ENCODE measurements around the gene LRP11. TPM values are rescaled to one million over a fixed set of nuclear protein-coding genes. Genes with fewer than 3 reads are reported as not detected.
A peak's percentile ranks its signal among the peaks of the same experiment; 100 is the strongest.

Gene LRP11
- total and polyA plus RNA-seq, 2 experiments from 2014 or later: 50.3 to 108 TPM

GRCh38 chr6:149881066-149881766, 17.1 kb upstream of the LRP11 start:
- no peak overlapping the region for H3K4me3 ChIP-seq
- peaks cover 16% of the 10 kb centered on the region for H3F3A ChIP-seq (ENCODE audit: insufficient read depth)
- no peaks in the 10 kb centered on the region for H3K9me2 ChIP-seq (ENCODE audit: insufficient read depth)
- H4K20me1 ChIP-seq (ENCODE audit: insufficient read depth): no peaks in the 10 kb centered on the region
- no peaks in the 10 kb centered on the region for H3K36me3 ChIP-seq (ENCODE audit: low read depth)
- H3K79me2 ChIP-seq (ENCODE audit: insufficient read depth): no peaks in the 10 kb centered on the region
- no peak for DNase-seq
- H3K4me1 ChIP-seq (ENCODE audit: insufficient read depth): peaks cover 20% of the 10 kb centered on the region
- no peak overlapping the region for H3K9ac ChIP-seq
- no peaks in the 10 kb centered on the region for H3K9me3 ChIP-seq (ENCODE audit: low read depth)
- in situ Hi-C loops (cut with MboI): no loop called here
- 60 to 62% methylated on average over 10 of the region's 10 CpGs for WGBS, 2 experiments (ENCODE audit: low coverage in 1 of 2, low lambda C conversion rate in 2 of 2, missing lambda C conversion rate in 2 of 2)
- H3K27ac ChIP-seq: no peak overlapping the region
- no peak overlapping the region for H2AFZ ChIP-seq
- no peaks in the 10 kb centered on the region for H3K27me3 ChIP-seq (replicated peaks; ENCODE audit: insufficient read depth)
- no peak for TF ChIP-seq EZH2 (IDR thresholded peaks at IDR 0.05; ENCODE audit: insufficient read depth, poor library complexity, severe bottlenecking)
- TF ChIP-seq EZH2phosphoT487 (IDR thresholded peaks at IDR 0.05; ENCODE audit: insufficient read depth, low read depth): no peak
- no peak overlapping the region for H3K4me2 ChIP-seq (ENCODE audit: unreplicated experiment)

GRCh38 chr6:149877659-149878058, 13.5 kb upstream of the LRP11 start:
- H3K9me2 ChIP-seq (ENCODE audit: insufficient read depth): no peaks in the 10 kb centered on the region
- no peak overlapping the region for H3K4me3 ChIP-seq
- no peaks in the 10 kb centered on the region for H4K20me1 ChIP-seq (ENCODE audit: insufficient read depth)
- no peak overlapping the region for H3K4me2 ChIP-seq (ENCODE audit: unreplicated experiment)
- H2AFZ ChIP-seq: no peak overlapping the region
- no peaks in the 10 kb centered on the region for H3K79me2 ChIP-seq (ENCODE audit: insufficient read depth)
- no peak for TF ChIP-seq EZH2phosphoT487 (IDR thresholded peaks at IDR 0.05; ENCODE audit: insufficient read depth, low read depth)
- TF ChIP-seq EZH2 (IDR thresholded peaks at IDR 0.05; ENCODE audit: insufficient read depth, poor library complexity, severe bottlenecking): no peak
- DNase-seq: no peak
- peaks cover 11% of the 10 kb centered on the region for H3K4me1 ChIP-seq (ENCODE audit: insufficient read depth)
- H3F3A ChIP-seq (ENCODE audit: insufficient read depth): peaks cover 19% of the 10 kb centered on the region
- H3K36me3 ChIP-seq (ENCODE audit: low read depth): no peaks in the 10 kb centered on the region
- WGBS, 2 experiments (ENCODE audit: low coverage in 1 of 2, low lambda C conversion rate in 2 of 2, missing lambda C conversion rate in 2 of 2): 84 to 93% methylated on average over 1 of the region's 1 CpG
- no peaks in the 10 kb centered on the region for H3K27me3 ChIP-seq (replicated peaks; ENCODE audit: insufficient read depth)
- H3K27ac ChIP-seq: no peak overlapping the region
- no peaks in the 10 kb centered on the region for H3K9me3 ChIP-seq (ENCODE audit: low read depth)
- in situ Hi-C loops (cut with MboI): no loop called here
- H3K9ac ChIP-seq: no peak overlapping the region

- Histone ChIP-seq H3K9ac (peak overlapping the region; percentile 35; the same call in 1 of the 2 replicates), H3F3A (ENCODE audit: insufficient read depth) (peaks cover 19% of the 10 kb centered on the region), H4K20me1 (ENCODE audit: insufficient read depth) (no peaks in the 10 kb centered on the region), H3K9me2 (ENCODE audit: insufficient read depth) (no peaks in the 10 kb centered on the region), H3K4me1 (ENCODE audit: insufficient read depth) (peaks cover 11% of the 10 kb centered on the region), H3K4me2 (ENCODE audit: unreplicated experiment) (peak overlapping the region; percentile 39), H3K36me3 (ENCODE audit: low read depth) (no peaks in the 10 kb centered on the region), H2AFZ (peak overlapping the region; percentile 46; the same call in 1 of the 2 replicates), H3K4me3 (no peak overlapping the region), H3K27ac (peak overlapping the region; percentile 66), H3K79me2 (ENCODE audit: insufficient read depth) (no peaks in the 10 kb centered on the region), H3K9me3 (ENCODE audit: low read depth) (no peaks in the 10 kb centered on the region), H3K27me3 (replicated peaks; ENCODE audit: insufficient read depth) (no peaks in the 10 kb centered on the region)
- TF ChIP-seq EZH2phosphoT487 (IDR thresholded peaks at IDR 0.05; ENCODE audit: insufficient read depth, low read depth) (no peak), EZH2 (IDR thresholded peaks at IDR 0.05; ENCODE audit: insufficient read depth, poor library complexity, severe bottlenecking) (no peak)
- in situ Hi-C loops (cut with MboI): no loop called here
- peak; percentile 71 for DNase-seq
- 35 to 38% methylated on average over 3 of the region's 3 CpGs for WGBS, 2 experiments (ENCODE audit: low coverage in 1 of 2, low lambda C conversion rate in 2 of 2, missing lambda C conversion rate in 2 of 2)
Observed at GRCh38 chr6:149876241-149876933, 12.2 kb upstream of the LRP11 start.

GRCh38 chr6:149872233-149872632, 8.1 kb upstream of the LRP11 start:
- Histone ChIP-seq H2AFZ (no peak overlapping the region), H3K79me2 (ENCODE audit: insufficient read depth) (no peaks in the 10 kb centered on the region), H3K9me2 (ENCODE audit: insufficient read depth) (no peaks in the 10 kb centered on the region), H3F3A (ENCODE audit: insufficient read depth) (peaks cover 30% of the 10 kb centered on the region), H3K27ac (no peak overlapping the region), H3K27me3 (replicated peaks; ENCODE audit: insufficient read depth) (no peaks in the 10 kb centered on the region), H4K20me1 (ENCODE audit: insufficient read depth) (no peaks in the 10 kb centered on the region), H3K9me3 (ENCODE audit: low read depth) (no peaks in the 10 kb centered on the region), H3K4me3 (no peak overlapping the region), H3K9ac (no peak overlapping the region), H3K36me3 (ENCODE audit: low read depth) (no peaks in the 10 kb centered on the region), H3K4me1 (ENCODE audit: insufficient read depth) (peaks cover 26% of the 10 kb centered on the region), H3K4me2 (ENCODE audit: unreplicated experiment) (no peak overlapping the region)
- no peak for DNase-seq
- WGBS, 2 experiments (ENCODE audit: low coverage in 1 of 2, low lambda C conversion rate in 2 of 2, missing lambda C conversion rate in 2 of 2): 71 to 100% methylated on average over 1 of the region's 1 CpG
- no peak for TF ChIP-seq EZH2phosphoT487 (IDR thresholded peaks at IDR 0.05; ENCODE audit: insufficient read depth, low read depth)
- TF ChIP-seq EZH2 (IDR thresholded peaks at IDR 0.05; ENCODE audit: insufficient read depth, poor library complexity, severe bottlenecking): no peak
- in situ Hi-C loops (cut with MboI): no loop called here

Measured in GM23248 (cell line).